HG02973 (cell line): ENCODE data around the gene FAM229B.
"Not testable (repeated sequence)": the region's sequence is repeated elsewhere in the genome, so short reads cannot be mapped to it uniquely, and the experiment has no call there.

Experiments used
- ATAC-seq: cut with Tn5 transposase; IDR thresholded peaks from one replicate; pipeline ENCODE4 v1.9.1; 2021; ENCODE audit warnings: moderate library complexity; ENCODE audit not compliant: unreplicated experiment

The FAM229B gene

GRCh38 chr6:112087136-112087911, at the start of gene FAM229B, which contains the start of gene TUBE1:
Gene FAM229B, plus strand, starts transcription at chr6:112087591. Its CDS starts 11,693 bp downstream, at chr6:112099284.
Gene TUBE1, minus strand, starts transcription at chr6:112087482. Its CDS starts 48 bp downstream, at chr6:112087434.
- peak; percentile 97 for ATAC-seq

GRCh38 chr6:112037783-112038216, 49.6 kb upstream of the FAM229B start:
- no peak for ATAC-seq

GRCh38 chr6:112038268-112038667, 49.1 kb upstream of the FAM229B start:
- ATAC-seq: no peak

GRCh38 chr6:112038756-112039430, 48.5 kb upstream of the FAM229B start:
- no peak for ATAC-seq

GRCh38 chr6:112039431-112039770, 48.0 kb upstream of the FAM229B start:
- no peak for ATAC-seq

GRCh38 chr6:112040956-112041355, 46.4 kb upstream of the FAM229B start:
- ATAC-seq: no peak

GRCh38 chr6:112041535-112041934, 45.9 kb upstream of the FAM229B start:
- ATAC-seq: no peak

- ATAC-seq: peak; percentile 90
These were observed 44.1 kb upstream of the FAM229B start for GRCh38 chr6:112043032-112044007.

GRCh38 chr6:112044196-112044595, 43.2 kb upstream of the FAM229B start:
- ATAC-seq: no peak

GRCh38 chr6:112044856-112045255, 42.5 kb upstream of the FAM229B start:
- no peak for ATAC-seq

GRCh38 chr6:112047523-112047922, 39.9 kb upstream of the FAM229B start:
- not testable (repeated sequence) for ATAC-seq

- ATAC-seq: no peak
These were observed 38.2 kb upstream of the FAM229B start for GRCh38 chr6:112049026-112049799.

GRCh38 chr6:112049996-112050395, 37.4 kb upstream of the FAM229B start:
- ATAC-seq: no peak

- no peak for ATAC-seq
These were observed 37.0 kb upstream of the FAM229B start for GRCh38 chr6:112050429-112050828.

- not testable (repeated sequence) for ATAC-seq
These were observed 36.1 kb upstream of the FAM229B start for GRCh38 chr6:112051251-112051740.

- no peak for ATAC-seq
These were observed 33.4 kb upstream of the FAM229B start, which contains the start of gene CCN6 for GRCh38 chr6:112054001-112054400. Gene CCN6, plus strand, starts transcription at chr6:112054104. Its CDS starts 254 bp downstream, at chr6:112054358.

- no peak for ATAC-seq
These were observed 32.7 kb upstream of the FAM229B start for GRCh38 chr6:112054555-112055190.

GRCh38 chr6:112058243-112059032, 29.0 kb upstream of the FAM229B start:
- no peak for ATAC-seq

- ATAC-seq: no peak
These were observed 25.8 kb upstream of the FAM229B start for GRCh38 chr6:112061605-112062004.
